Spleen (tissue), 7 donors: Measurements from ENCODE around the gene ASIP.
"Not testable (repeated sequence)": the region's sequence is repeated elsewhere in the genome, so short reads cannot be mapped to it uniquely, and the experiment has no call there.

Source experiments
- POLR2AphosphoS5 ChIP-seq, 3 donors: sonication (generic); formaldehyde crosslinking; IDR thresholded peaks; one replicate each; pipeline ENCODE4 v1.5.1; 2017; ENCODE audit warnings: antibody characterized with exemption in 3 of 3
- TF ChIP-seq, protein P1 (sequence below), 11 experiments: fragments of 200-600 bp in 7 of 11; fragments of 450-650 bp in 4 of 11; sonication (generic) in 4 of 11; IDR thresholded peaks in 8 of 11; conservative IDR thresholded peaks in 3 of 11; 1 replicate in 7 of 11; 2 replicates in 4 of 11; pipeline versions ENCODE4 v1.4.0 to v1.8.0; 2016 to 2021; ENCODE audit warnings: antibody characterized with exemption in 11 of 11, inconsistent platforms in 4 of 11, mild to moderate bottlenecking in 1 of 11
- donor health status: DM: no; HTN: no; CAD: no; lungs with moderate emphysema.
- donor health status: DM: no; HTN: no; CAD: no.
- donor health status: DM: no; HTN: no; CAD: no.

DNA sequence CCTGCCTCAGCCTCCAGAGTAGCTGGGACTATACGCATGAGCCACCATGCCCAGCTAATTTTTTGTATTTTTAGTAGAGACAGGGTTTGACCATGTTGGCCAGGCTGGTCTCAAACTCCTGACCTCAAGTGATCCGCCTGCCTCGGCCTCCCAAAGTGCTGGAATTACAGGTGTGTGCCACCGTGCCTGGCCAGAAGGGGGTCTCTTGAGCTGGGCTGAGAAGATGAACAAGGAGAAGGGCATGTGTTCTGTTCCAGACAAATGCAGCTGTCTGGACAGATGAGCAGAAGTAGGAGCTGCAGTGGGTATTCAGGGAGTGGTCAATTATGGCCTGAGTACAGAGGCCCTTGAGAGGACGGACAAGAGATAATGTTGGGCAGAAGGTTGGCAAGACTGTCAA lies 46.3 kb downstream of the ASIP start:
- TF ChIP-seq, protein P1, sequence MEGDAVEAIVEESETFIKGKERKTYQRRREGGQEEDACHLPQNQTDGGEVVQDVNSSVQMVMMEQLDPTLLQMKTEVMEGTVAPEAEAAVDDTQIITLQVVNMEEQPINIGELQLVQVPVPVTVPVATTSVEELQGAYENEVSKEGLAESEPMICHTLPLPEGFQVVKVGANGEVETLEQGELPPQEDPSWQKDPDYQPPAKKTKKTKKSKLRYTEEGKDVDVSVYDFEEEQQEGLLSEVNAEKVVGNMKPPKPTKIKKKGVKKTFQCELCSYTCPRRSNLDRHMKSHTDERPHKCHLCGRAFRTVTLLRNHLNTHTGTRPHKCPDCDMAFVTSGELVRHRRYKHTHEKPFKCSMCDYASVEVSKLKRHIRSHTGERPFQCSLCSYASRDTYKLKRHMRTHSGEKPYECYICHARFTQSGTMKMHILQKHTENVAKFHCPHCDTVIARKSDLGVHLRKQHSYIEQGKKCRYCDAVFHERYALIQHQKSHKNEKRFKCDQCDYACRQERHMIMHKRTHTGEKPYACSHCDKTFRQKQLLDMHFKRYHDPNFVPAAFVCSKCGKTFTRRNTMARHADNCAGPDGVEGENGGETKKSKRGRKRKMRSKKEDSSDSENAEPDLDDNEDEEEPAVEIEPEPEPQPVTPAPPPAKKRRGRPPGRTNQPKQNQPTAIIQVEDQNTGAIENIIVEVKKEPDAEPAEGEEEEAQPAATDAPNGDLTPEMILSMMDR (IDR thresholded peaks at IDR 0.05 in 8 of 11, conservative IDR thresholded peaks at IDR 0.05 in 3 of 11): not testable (repeated sequence)
- TF ChIP-seq POLR2AphosphoS5 (IDR thresholded peaks at IDR 0.05): not testable (repeated sequence)
